Hepatocyte (in vitro differentiated cells): ENCODE measurements around the gene CTNNA1. TPM values are rescaled to one million over a fixed set of nuclear protein-coding genes. Genes with fewer than 3 reads are reported as not detected.
"Not testable (repeated sequence)": the region's sequence is repeated elsewhere in the genome, so short reads cannot be mapped to it uniquely, and the experiment has no call there.

Experiments used
- DNase-seq: peaks from one replicate; pipeline ENCODE4 v3.0.0-alpha.2; 2016; ENCODE audit warnings: low spot score
- H2AFZ ChIP-seq: fragments of 200-600 bp; sonication (generic); 2 replicates; pipeline ENCODE4 v1.6.0; 2016; ENCODE audit warnings: antibody characterized with exemption, mild to moderate bottlenecking
- H3K27ac ChIP-seq: fragments of 200-600 bp; sonication (generic); 2 replicates; pipeline ENCODE4 v1.5.1; 2016; ENCODE audit warnings: mild to moderate bottlenecking
- H3K27me3 ChIP-seq: fragments of 200-600 bp; sonication (generic); 2 replicates; pipeline ENCODE4 v1.6.1; 2016
- H3K36me3 ChIP-seq: fragments of 200-600 bp; sonication (generic); replicated peaks from 2 replicates; pipeline ENCODE4 v1.5.1; 2016; ENCODE audit warnings: low read depth; ENCODE audit not compliant: insufficient read depth
- H3K4me1 ChIP-seq: fragments of 200-600 bp; sonication (generic); 2 replicates; pipeline ENCODE4 v1.5.1; 2016; ENCODE audit warnings: mild to moderate bottlenecking, moderate library complexity; ENCODE audit not compliant: insufficient read depth
- H3K4me2 ChIP-seq: fragments of 200-600 bp; sonication (generic); 2 replicates; pipeline ENCODE4 v1.6.0; 2016
- H3K4me3 ChIP-seq: fragments of 200-600 bp; sonication (generic); 2 replicates; pipeline ENCODE4 v1.5.1; 2016; ENCODE audit warnings: mild to moderate bottlenecking
- H3K79me2 ChIP-seq: fragments of 200-600 bp; sonication (generic); 2 replicates; pipeline ENCODE4 v1.6.0; 2017; ENCODE audit warnings: mild to moderate bottlenecking
- H3K9me2 ChIP-seq: fragments of 200-600 bp; sonication (generic); replicated peaks from 2 replicates; pipeline ENCODE4 v1.6.0; 2017; ENCODE audit warnings: mild to moderate bottlenecking; ENCODE audit not compliant: insufficient read depth
- H3K9me3 ChIP-seq: fragments of 200-600 bp; sonication (generic); 2 replicates; pipeline ENCODE4 v1.5.1; 2016; ENCODE audit warnings: low read depth, mild to moderate bottlenecking
- H4K20me1 ChIP-seq: fragments of 200-600 bp; sonication (generic); 2 replicates; pipeline ENCODE4 v1.6.0; 2016; ENCODE audit warnings: mild to moderate bottlenecking; ENCODE audit not compliant: insufficient read depth, poor library complexity, severe bottlenecking
- EZH2 ChIP-seq: fragments of 200-600 bp; sonication (generic); IDR thresholded peaks from 2 replicates; pipeline ENCODE4 v1.6.1; 2016; ENCODE audit warnings: antibody characterized with exemption, mild to moderate bottlenecking, borderline replicate concordance
- EZH2phosphoT487 ChIP-seq: fragments of 200-600 bp; sonication (generic); IDR thresholded peaks from one replicate; pipeline ENCODE4 v1.6.1; 2018; ENCODE audit warnings: antibody characterized with exemption, mild to moderate bottlenecking, low read depth, moderate library complexity; ENCODE audit not compliant: unreplicated experiment, severe bottlenecking
- WGBS: methylation state at CpG from one replicate; pipeline ENCODE4 v1.1.6; 2016; ENCODE audit warnings: low lambda C conversion rate; ENCODE audit errors: missing lambda C conversion rate; 5-methylcytosine and 5-hydroxymethylcytosine counted together
- polyA plus RNA-seq: library from polyadenylated mRNA; unstranded; fragments of >200 nt; fragmentation: Nextera tagmentation; extraction: Ambion mirVana; gene quantifications from 2 replicates; pipeline ENCODE4 v1.2.1, GENCODE V29; 2016
- total RNA-seq: library from RNA; depleted of rRNA; stranded (reverse); fragments of >200 nt; gene quantifications from 2 replicates; pipeline ENCODE4 v1.2.3, GENCODE V29; 2014
- TF ChIP-seq, protein P1 (sequence below): fragments of 200-600 bp; sonication (generic); IDR thresholded peaks from 2 replicates; pipeline ENCODE4 v1.5.1; 2016; ENCODE audit warnings: antibody characterized with exemption, mild to moderate bottlenecking; ENCODE audit not compliant: poor library complexity

CTNNA1 gene
- total and polyA plus RNA-seq, 2 experiments from 2014 or later = 152 to 349 TPM

DNA sequence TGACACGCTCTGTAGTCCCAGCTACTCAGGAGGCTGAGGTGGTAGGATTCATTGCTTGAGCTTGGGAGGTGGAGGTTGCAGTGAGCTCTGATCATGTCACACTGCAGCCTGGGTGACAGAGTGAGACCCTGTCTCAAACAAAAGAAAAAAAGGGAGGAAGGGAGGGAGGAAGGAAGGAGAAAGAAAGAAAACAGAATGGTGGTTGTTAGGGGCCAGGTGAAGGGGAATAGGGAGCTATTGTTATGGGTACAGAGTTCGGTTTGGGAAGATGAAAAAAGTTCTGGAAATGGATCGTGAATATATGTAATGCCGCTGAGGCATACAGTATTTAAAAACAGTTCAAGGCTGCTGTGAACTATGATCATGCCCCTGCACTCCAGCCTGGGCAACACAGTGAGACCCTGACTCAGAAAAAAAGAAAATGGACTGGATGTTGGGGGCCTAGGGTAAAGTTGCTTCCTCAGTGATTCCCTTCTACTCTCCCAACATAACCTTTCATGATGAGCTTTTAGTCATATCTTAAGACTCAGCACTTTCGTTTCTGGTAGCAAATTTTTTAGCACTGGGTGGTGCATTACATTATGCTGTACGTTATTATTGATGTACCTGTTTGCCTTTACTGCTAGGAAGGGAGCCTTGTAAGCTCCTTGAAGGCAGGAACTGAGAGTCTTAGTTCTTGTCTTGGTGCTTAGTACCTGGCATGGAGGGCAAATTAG is 4.0 kb downstream of the CTNNA1 start:
- TF ChIP-seq, protein P1, sequence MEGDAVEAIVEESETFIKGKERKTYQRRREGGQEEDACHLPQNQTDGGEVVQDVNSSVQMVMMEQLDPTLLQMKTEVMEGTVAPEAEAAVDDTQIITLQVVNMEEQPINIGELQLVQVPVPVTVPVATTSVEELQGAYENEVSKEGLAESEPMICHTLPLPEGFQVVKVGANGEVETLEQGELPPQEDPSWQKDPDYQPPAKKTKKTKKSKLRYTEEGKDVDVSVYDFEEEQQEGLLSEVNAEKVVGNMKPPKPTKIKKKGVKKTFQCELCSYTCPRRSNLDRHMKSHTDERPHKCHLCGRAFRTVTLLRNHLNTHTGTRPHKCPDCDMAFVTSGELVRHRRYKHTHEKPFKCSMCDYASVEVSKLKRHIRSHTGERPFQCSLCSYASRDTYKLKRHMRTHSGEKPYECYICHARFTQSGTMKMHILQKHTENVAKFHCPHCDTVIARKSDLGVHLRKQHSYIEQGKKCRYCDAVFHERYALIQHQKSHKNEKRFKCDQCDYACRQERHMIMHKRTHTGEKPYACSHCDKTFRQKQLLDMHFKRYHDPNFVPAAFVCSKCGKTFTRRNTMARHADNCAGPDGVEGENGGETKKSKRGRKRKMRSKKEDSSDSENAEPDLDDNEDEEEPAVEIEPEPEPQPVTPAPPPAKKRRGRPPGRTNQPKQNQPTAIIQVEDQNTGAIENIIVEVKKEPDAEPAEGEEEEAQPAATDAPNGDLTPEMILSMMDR = no peak
- no peak for TF ChIP-seq EZH2
- no peak for TF ChIP-seq EZH2phosphoT487
- H3K9me2 ChIP-seq = no peaks in the 10 kb centered on the region
- peaks cover 70% of the 10 kb centered on the region for H4K20me1 ChIP-seq
- no peak for DNase-seq
- H3K27ac ChIP-seq = no peak overlapping the region
- peak overlapping the region; percentile 83 for H3K4me2 ChIP-seq
- no peaks in the 10 kb centered on the region for H3K27me3 ChIP-seq
- WGBS = 93% methylated on average over 6 of the region's 6 CpGs
- peaks cover 83% of the 10 kb centered on the region for H3K79me2 ChIP-seq
- H3K9me3 ChIP-seq = peaks cover 9% of the 10 kb centered on the region
- peaks cover 6% of the 10 kb centered on the region for H3K4me1 ChIP-seq
- peaks cover 7% of the 10 kb centered on the region for H3K36me3 ChIP-seq
- no peak overlapping the region for H3K4me3 ChIP-seq
- no peak overlapping the region for H2AFZ ChIP-seq

DNA sequence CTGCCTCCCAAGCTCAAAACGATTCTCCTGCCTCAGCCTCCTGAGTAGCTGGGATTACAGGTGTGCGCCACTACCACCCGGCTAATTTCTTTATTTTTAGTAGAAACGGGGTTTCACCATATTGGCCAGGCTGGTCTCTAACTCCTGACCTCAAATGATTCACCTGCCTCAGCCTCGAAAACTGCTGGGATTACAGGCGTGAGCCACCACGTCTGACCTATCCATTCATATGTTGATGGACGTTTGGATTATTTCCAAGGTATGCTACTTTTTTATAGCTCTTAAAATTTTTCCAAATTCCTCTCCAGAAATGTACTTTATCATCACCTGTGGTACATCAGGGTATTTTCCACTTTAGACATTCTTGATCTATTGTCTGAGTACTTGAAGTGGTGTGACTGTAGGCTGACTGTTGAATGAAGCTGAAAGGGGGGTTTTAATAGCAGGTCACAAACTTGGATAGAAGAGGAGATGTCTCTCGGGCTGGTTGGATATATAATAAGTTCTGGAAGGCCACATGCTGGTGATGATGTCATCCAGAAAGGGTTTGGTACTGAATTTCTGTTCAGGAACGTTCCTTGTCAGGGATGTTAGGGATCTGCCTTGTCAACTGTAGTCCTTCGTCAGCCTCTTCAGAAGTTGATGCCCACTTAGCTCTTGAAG is 7.4 kb downstream of the CTNNA1 start:
- whole genome bisulfite sequencing = 87% methylated on average over 11 of the region's 11 CpGs
- Histone ChIP-seq H2AFZ (no peak overlapping the region), H3K4me2 (no peak overlapping the region), H3K9me2 (no peaks in the 10 kb centered on the region), H3K4me1 (peaks cover 3% of the 10 kb centered on the region), H3K4me3 (no peak overlapping the region), H3K27ac (no peak overlapping the region), H4K20me1 (peaks cover 90% of the 10 kb centered on the region), H3K36me3 (peaks cover 7% of the 10 kb centered on the region), H3K27me3 (no peaks in the 10 kb centered on the region), H3K79me2 (peaks cover 100% of the 10 kb centered on the region), H3K9me3 (peaks cover 9% of the 10 kb centered on the region)
- no peak for TF ChIP-seq EZH2
- TF ChIP-seq, protein P1 = no peak
- TF ChIP-seq EZH2phosphoT487 = no peak
- no peak for DNase-seq

DNA sequence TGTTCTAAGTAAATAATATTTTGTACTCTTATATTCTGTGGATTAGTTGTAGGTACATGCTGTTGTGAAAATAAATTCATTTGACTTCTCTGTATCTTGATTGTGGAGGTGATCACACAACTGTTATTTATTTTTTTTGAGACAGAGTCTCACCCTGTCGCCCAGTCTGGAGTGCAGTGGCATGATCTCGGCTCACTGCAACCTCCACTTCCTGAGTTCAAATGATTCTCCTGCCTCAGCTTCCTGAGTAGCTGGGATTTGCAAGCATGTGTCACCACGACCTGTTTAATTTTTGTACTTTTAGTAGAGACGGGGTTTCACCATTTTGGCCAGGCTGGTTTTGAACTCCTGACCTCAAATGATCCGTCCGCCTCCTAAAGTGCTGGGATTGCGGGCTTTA is 7.9 kb downstream of the CTNNA1 start:
- H3K4me2 ChIP-seq, H3K27me3 ChIP-seq, H2AFZ ChIP-seq, H3K9me2 ChIP-seq, H3K27ac ChIP-seq, H3K9me3 ChIP-seq, H3K4me3 ChIP-seq, H3K36me3 ChIP-seq, DNase-seq, H3K4me1 ChIP-seq: not testable (repeated sequence)
- WGBS = 83% methylated on average over 7 of the region's 7 CpGs
- Histone ChIP-seq H3K79me2 (peaks cover 100% of the 10 kb centered on the region), H4K20me1 (peaks cover 90% of the 10 kb centered on the region)

DNA sequence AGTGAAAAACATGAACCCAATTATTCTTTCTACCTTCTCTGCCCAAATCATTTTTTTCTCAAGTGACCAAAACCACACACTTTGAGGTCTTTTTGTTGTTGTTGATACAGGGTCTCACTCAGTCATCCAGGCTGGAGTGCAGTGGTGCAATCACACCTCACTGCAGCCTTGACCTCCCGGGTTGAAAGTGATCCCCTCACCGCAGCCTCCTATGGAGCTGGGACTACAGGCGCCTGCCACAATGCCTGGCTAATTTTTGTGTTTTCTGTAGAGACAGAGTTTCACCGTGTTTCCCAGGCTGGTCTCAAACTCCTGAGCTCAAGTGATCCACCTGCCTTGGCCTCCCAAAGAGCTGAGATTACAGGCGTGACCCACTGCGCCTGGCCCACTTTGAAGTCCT is 8.4 kb downstream of the CTNNA1 start:
- Histone ChIP-seq H4K20me1 (peaks cover 90% of the 10 kb centered on the region), H3K79me2 (peaks cover 100% of the 10 kb centered on the region)
- DNase-seq, H3K36me3 ChIP-seq, H3K27me3 ChIP-seq, H3K4me3 ChIP-seq, H3K4me2 ChIP-seq, H2AFZ ChIP-seq, H3K4me1 ChIP-seq, H3K9me2 ChIP-seq, H3K27ac ChIP-seq, H3K9me3 ChIP-seq: not testable (repeated sequence)
- 62% methylated on average over 6 of the region's 6 CpGs for WGBS
